Aorta (tissue), 5 donors: Measurements from ENCODE around the gene KIF16B. TPM values are rescaled to one million over a fixed set of nuclear protein-coding genes. Genes with fewer than 3 reads are reported as not detected.
"Not testable (repeated sequence)": the region's sequence is repeated elsewhere in the genome, so short reads cannot be mapped to it uniquely, and the experiment has no call there.

ENCODE experiments used
- ATAC-seq: fragments of 200-7000 bp; cut with Tn5 transposase; one replicate; pipeline ENCODE4 v1.9.1; 2022; ENCODE audit warnings: moderate library complexity; ENCODE audit not compliant: low FRiP score
- DNase-seq, 2 donors: peaks; one replicate each; pipeline ENCODE4 v3.0.0-alpha.2; 2020
- H3K27ac ChIP-seq, 2 donors: one replicate each; pipeline ENCODE4 v1.5.1; 2013; ENCODE audit warnings: low read length in 2 of 2, mild to moderate bottlenecking in 2 of 2, moderate library complexity in 2 of 2, control low read depth in 1 of 2, inconsistent platforms in 1 of 2, low read depth in 1 of 2
- H3K27me3 ChIP-seq, 2 donors: one replicate each; pipeline ENCODE4 v1.6.1; 2013; ENCODE audit warnings: control low read depth in 1 of 2, low read length in 1 of 2, mild to moderate bottlenecking in 1 of 2, moderate library complexity in 1 of 2; ENCODE audit not compliant: insufficient read depth in 2 of 2, control insufficient read depth in 1 of 2
- H3K36me3 ChIP-seq, 2 donors: one replicate each; pipeline ENCODE4 v1.6.1; 2013; ENCODE audit warnings: control low read depth in 1 of 2, low read length in 1 of 2, mild to moderate bottlenecking in 1 of 2; ENCODE audit not compliant: insufficient read depth in 2 of 2, control insufficient read depth in 1 of 2
- H3K4me1 ChIP-seq, 2 donors: one replicate each; pipeline ENCODE4 v1.6.1; 2013; ENCODE audit warnings: low read length in 2 of 2, control low read depth in 1 of 2, mild to moderate bottlenecking in 1 of 2, moderate library complexity in 1 of 2; ENCODE audit not compliant: insufficient read depth in 2 of 2, control insufficient read depth in 1 of 2
- H3K4me3 ChIP-seq, 2 donors: one replicate each; pipeline ENCODE4 v1.5.1; 2013; ENCODE audit warnings: low read length in 2 of 2, control low read depth in 1 of 2, mild to moderate bottlenecking in 1 of 2
- H3K9me3 ChIP-seq: one replicate; pipeline ENCODE4 v1.6.1; 2013; ENCODE audit warnings: mild to moderate bottlenecking, low read length; ENCODE audit not compliant: control insufficient read depth
- WGBS, 2 donors: extraction: QIAGEN DNeasy Blood & Tissue Kit; methylation state at CpG; one replicate each; pipeline ENCODE4 v1.1.7; 2013; 5-methylcytosine and 5-hydroxymethylcytosine counted together
- intact Hi-C, 2 donors: fragments of 100-400 bp; cut with DNase I; formaldehyde crosslinking; loops; one replicate each; pipeline versions ENCODE4 v1.14.2 to v1.15.0; 2022
- polyA plus RNA-seq, 2 donors: library from polyadenylated mRNA; stranded (reverse); fragments of 200-250 nt; gene quantifications; one replicate each; pipeline ENCODE4 v1.2.3, GENCODE V29; 2013
- total RNA-seq, 2 donors: library from RNA; stranded (reverse); fragmentation: NEBNext Ultra II Directional; extraction: Animal tissue kit (Norgen Biotek cat#: 25700); gene quantifications; one replicate each; pipeline ENCODE4 v1.2.1, GENCODE V29; 2021
- donor health status: healthy with polysubstance abuse.
- donor health status: Bipolar disorder and iron deficiency.
- donor health status: DM: no; HTN: no; CAD: no.
- donor health status: DM: no; HTN: no; CAD: no.
- donor health status: DM: yes; HTN: yes; CAD: no.

Gene KIF16B
- total and polyA plus RNA-seq, 4 donors: 6.5 to 20.6 (median 13.8) TPM

DNA sequence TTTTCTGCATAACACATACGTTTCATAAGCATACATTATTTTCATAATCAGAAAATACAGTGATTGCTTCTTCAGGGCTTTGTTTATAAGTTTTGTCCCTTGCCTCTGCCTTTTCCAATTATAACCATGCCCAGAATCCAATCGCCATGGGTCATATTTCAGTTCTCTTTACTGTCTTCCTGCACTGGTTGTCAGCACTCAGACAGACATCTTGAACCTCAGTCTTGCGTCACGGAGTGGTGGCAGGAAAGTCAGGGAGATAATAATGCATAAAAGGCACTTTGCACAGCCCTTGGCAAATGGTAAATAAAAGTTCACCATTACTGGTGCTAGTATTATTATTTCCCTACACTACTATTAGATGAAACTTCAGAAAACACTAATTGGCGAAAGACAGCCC is 7.2 kb downstream of the KIF16B start:
- 88% methylated on average over 5 of the region's 5 CpGs for WGBS, 2 donors
- ATAC-seq: no peak

DNA sequence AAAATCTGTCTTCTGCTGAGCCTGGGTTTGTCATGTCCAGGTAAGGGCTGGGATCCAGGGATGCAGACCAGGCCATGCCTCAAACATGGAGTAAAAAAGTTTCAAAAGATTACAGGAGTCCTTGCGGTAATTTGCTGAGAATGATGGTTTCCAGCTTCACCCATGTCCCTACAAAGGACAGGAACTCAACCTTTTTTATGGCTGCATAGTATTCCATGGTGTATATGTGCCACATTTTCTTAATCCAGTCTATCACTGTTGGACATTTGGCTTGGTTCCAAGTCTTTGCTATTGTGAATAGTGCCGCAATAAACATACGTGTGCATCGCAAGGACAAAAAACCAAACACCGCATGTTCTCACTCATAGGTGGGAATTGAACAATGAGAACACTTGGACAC is 9.2 kb downstream of the KIF16B start:
- 72 to 92% methylated on average over 5 of the region's 5 CpGs for WGBS, 2 donors
- H3K4me1 ChIP-seq: not testable (repeated sequence)

More for the DNA sequence above, 7.2 kb downstream of the KIF16B start:
- no peaks in the 10 kb centered on the region for H3K9me3 ChIP-seq
- no peak overlapping the region for H3K4me3 ChIP-seq
- no peak for DNase-seq
- H3K36me3 ChIP-seq: no peaks in the 10 kb centered on the region
- intact Hi-C loops: no loop called here
- H3K27me3 ChIP-seq: no peaks in the 10 kb centered on the region
- no peak overlapping the region for H3K27ac ChIP-seq
- peaks cover 0 to 2% of the 10 kb centered on the region in 2 donors for H3K4me1 ChIP-seq

GRCh38 chr20:16563066-16563806 is 10.0 kb downstream of the KIF16B start:
- DNase-seq (no peak), ATAC-seq (no peak)
- no peak overlapping the region for H3K4me3 ChIP-seq
- H3K4me1 ChIP-seq: peaks cover 0 to 2% of the 10 kb centered on the region in 2 donors
- H3K9me3 ChIP-seq: no peaks in the 10 kb centered on the region
- WGBS, 2 donors: 28 to 41% methylated on average over 5 of the region's 5 CpGs
- H3K36me3 ChIP-seq: no peaks in the 10 kb centered on the region
- intact Hi-C loops: no loop called here
- H3K27ac ChIP-seq: no peak overlapping the region
- no peaks in the 10 kb centered on the region for H3K27me3 ChIP-seq

More for the DNA sequence above, 9.2 kb downstream of the KIF16B start:
- DNase-seq, intact Hi-C loops, H3K9me3 ChIP-seq, H3K27ac ChIP-seq, H3K4me3 ChIP-seq, H3K36me3 ChIP-seq, H3K27me3 ChIP-seq, ATAC-seq: not testable (repeated sequence)

- intact Hi-C loops: no loop called here
- Histone ChIP-seq H3K4me1 (peaks cover 0 to 2% of the 10 kb centered on the region in 2 donors), H3K4me3 (no peak overlapping the region), H3K9me3 (no peaks in the 10 kb centered on the region), H3K27me3 (no peaks in the 10 kb centered on the region), H3K27ac (no peak overlapping the region), H3K36me3 (no peaks in the 10 kb centered on the region)
- WGBS, 2 donors: 69 to 79% methylated on average over 10 of the region's 10 CpGs
- DNase-seq (no peak), ATAC-seq (no peak)
Observed at GRCh38 chr20:16562259-16562658, 11.0 kb downstream of the KIF16B start.

GRCh38 chr20:16560661-16561060 is 12.6 kb downstream of the KIF16B start:
- intact Hi-C loops: no loop called here
- H3K36me3 ChIP-seq: no peaks in the 10 kb centered on the region
- H3K9me3 ChIP-seq: no peaks in the 10 kb centered on the region
- DNase-seq: no peak
- ATAC-seq: no peak
- no peak overlapping the region for H3K27ac ChIP-seq
- no peaks in the 10 kb centered on the region for H3K27me3 ChIP-seq
- WGBS, 2 donors: 74 to 92% methylated on average over 9 of the region's 9 CpGs
- peaks cover 0 to 2% of the 10 kb centered on the region in 2 donors for H3K4me1 ChIP-seq
- H3K4me3 ChIP-seq: no peak overlapping the region

DNA sequence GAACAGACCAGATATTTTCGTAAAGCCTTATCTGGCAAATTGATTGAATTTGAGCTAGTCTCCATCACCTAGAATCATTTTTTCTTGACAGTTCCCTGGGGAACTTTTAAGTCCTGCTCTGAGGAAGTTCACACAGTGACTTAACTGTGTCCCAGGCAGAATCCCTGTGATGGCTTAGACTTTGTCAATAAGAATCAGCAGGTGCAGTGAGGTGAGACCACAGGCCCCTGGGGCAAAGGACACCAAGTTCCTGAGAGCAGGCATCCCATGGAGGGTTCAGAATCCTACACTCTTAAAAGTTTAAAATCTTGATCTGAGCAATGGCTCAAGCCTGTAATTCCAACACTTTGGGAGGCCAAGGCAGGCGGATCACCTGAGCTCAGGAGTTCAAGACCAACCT is 13.0 kb downstream of the KIF16B start:
- Histone ChIP-seq H3K9me3 (no peaks in the 10 kb centered on the region), H3K27me3 (no peaks in the 10 kb centered on the region), H3K27ac (no peak overlapping the region), H3K36me3 (no peaks in the 10 kb centered on the region), H3K4me3 (no peak overlapping the region), H3K4me1 (peaks cover 0 to 2% of the 10 kb centered on the region in 2 donors)
- intact Hi-C loops: no loop called here
- DNase-seq (no peak), ATAC-seq (no peak)
- WGBS, 2 donors: 90% methylated on average over 2 of the region's 2 CpGs

- no peaks in the 10 kb centered on the region for H3K27me3 ChIP-seq
- no peaks in the 10 kb centered on the region for H3K9me3 ChIP-seq
- no peak overlapping the region for H3K27ac ChIP-seq
- no peaks in the 10 kb centered on the region for H3K36me3 ChIP-seq
- no peaks in the 10 kb centered on the region for H3K4me1 ChIP-seq
- DNase-seq (no peak), ATAC-seq (no peak)
- no peak overlapping the region for H3K4me3 ChIP-seq
- 96 to 98% methylated on average over 5 of the region's 5 CpGs for WGBS, 2 donors
- intact Hi-C loops: no loop called here
Observed at GRCh38 chr20:16556301-16556700, 16.9 kb downstream of the KIF16B start.

GRCh38 chr20:16555754-16556153 is 17.5 kb downstream of the KIF16B start:
- ATAC-seq: no peak
- intact Hi-C loops: no loop called here
- no peaks in the 10 kb centered on the region for H3K4me1 ChIP-seq
- H3K27ac ChIP-seq: no peak overlapping the region
- H3K36me3 ChIP-seq: no peaks in the 10 kb centered on the region
- no peak overlapping the region for H3K4me3 ChIP-seq
- no peak for DNase-seq
- H3K27me3 ChIP-seq: no peaks in the 10 kb centered on the region
- no peaks in the 10 kb centered on the region for H3K9me3 ChIP-seq

DNA sequence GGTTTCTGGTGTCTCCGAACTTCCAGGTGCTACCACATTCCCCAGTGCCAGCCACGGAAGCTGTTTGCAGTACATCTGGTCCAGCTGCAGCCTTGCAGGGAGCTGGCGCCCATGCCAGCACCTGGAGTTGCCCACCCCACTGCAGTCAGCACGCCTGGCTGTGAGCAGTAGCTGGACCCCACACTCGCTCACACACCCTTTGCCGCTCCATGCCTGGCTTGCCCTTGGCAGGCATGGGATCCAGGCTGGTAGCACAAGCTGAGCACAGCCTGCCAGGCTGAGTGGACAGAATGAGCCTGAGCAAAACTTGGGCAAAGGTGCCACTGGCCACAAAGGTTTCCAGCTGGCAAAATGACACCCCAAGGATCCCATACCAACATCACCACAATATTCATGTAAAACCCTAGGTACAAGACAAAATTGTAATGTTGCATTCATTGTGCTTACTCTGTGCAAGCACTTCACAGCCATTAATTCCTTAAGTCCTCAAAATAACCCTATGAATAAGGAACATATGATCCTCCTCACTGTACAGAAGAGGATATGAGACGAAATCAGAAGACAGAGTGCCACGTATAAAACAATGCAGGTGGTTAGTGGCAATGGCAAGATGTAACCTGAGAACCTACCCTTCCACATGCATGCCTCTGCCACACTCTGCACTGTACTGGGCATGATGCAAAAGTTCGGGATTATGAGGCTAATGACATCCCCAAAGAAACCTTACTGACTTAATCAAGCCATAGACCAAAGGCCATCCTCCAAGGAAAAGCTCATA is 18.3 kb downstream of the KIF16B start:
- 81 to 83% methylated on average over 9 of the region's 9 CpGs for WGBS, 2 donors
- Histone ChIP-seq H3K27me3 (no peaks in the 10 kb centered on the region), H3K9me3 (no peaks in the 10 kb centered on the region), H3K27ac (no peak overlapping the region), H3K4me3 (no peak overlapping the region), H3K4me1 (no peaks in the 10 kb centered on the region), H3K36me3 (no peaks in the 10 kb centered on the region)
- DNase-seq (no peak), ATAC-seq (no peak)
- intact Hi-C loops: no loop called here
